HepG2 (cell line): ENCODE data around the gene WDCP.

Experiments
- MAX ChIP-seq: IDR thresholded peaks from 2 replicates; pipeline ENCODE4 v1.6.1; 2012; ENCODE audit warnings: inconsistent platforms
- POLR2A ChIP-seq, 2 experiments: IDR thresholded peaks; 2 replicates each; pipeline ENCODE4 v1.6.1; 2011; ENCODE audit warnings: low read depth in 2 of 2, low read length in 2 of 2, mild to moderate bottlenecking in 1 of 2, moderate library complexity in 1 of 2; ENCODE audit not compliant: insufficient read depth in 1 of 2
- TF ChIP-seq, protein P1 (sequence below): sonication (generic); formaldehyde crosslinking; IDR thresholded peaks from 2 replicates; pipeline ENCODE4 v1.5.0; 2020; ENCODE audit warnings: mild to moderate bottlenecking, missing genetic modification reagents, moderate library complexity

DNA sequence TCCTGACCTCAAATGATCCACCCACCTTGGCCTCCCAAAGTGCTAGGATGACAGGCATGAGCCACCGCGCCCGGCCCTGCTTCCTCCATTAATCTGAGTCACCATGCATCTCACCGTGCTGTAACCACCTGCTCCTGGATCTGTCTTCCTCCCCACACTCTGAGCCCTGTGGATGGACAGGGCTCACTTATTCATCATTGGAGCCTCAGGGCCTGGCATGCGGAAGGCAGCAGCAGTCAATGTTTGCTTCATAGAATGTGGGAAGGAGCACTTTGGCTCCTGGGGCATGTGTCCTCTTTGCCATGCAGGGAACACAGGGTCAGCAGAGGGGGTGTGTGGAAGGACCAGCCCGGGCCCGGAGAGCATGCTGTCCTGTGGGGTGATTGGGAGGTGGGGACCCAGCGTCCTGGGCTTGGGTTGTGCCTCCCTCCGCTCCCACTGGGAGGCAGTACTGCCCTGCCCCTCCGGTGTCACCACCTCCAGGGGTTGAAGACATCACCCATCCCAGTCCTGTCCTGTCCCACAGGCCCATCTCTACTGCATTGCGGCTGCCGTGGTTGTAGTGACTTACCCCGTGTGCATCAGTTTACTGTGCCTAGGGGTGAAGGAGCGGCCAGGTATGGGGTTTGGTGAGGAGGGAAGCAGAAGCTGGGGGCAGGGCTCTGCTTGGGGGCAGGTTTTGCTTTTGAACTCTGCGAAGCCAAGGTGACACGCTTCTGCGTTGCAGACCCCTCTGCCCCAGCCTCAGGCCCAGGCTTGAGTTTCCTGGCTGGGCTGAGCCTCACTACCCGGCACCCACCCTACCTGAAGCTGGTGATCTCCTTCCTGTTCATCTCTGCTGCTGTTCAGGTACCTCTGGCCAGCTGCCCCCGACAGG lies 25.8 kb downstream of the WDCP start:
- TF ChIP-seq POLR2A (IDR thresholded peaks at IDR 0.05; ENCODE audit: insufficient read depth in 1 of 2, low read depth in 2 of 2, low read length in 2 of 2) (no peak), MAX (no peak; the same call in 1 of the 2 replicates)
- TF ChIP-seq, protein P1, sequence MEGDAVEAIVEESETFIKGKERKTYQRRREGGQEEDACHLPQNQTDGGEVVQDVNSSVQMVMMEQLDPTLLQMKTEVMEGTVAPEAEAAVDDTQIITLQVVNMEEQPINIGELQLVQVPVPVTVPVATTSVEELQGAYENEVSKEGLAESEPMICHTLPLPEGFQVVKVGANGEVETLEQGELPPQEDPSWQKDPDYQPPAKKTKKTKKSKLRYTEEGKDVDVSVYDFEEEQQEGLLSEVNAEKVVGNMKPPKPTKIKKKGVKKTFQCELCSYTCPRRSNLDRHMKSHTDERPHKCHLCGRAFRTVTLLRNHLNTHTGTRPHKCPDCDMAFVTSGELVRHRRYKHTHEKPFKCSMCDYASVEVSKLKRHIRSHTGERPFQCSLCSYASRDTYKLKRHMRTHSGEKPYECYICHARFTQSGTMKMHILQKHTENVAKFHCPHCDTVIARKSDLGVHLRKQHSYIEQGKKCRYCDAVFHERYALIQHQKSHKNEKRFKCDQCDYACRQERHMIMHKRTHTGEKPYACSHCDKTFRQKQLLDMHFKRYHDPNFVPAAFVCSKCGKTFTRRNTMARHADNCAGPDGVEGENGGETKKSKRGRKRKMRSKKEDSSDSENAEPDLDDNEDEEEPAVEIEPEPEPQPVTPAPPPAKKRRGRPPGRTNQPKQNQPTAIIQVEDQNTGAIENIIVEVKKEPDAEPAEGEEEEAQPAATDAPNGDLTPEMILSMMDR (CRISPR knock-in tag) = peak; percentile 95
